ENCODE measurements around the gene CHRNB4. TPM values are rescaled to one million over a fixed set of nuclear protein-coding genes. Genes with fewer than 3 reads are reported as not detected.

The CHRNB4 gene
- total RNA-seq, 4 donors from 2014 or later, result 0.21 to 0.69 TPM; not detected in 2

GRCh38 chr15:78673476-78673875, 32.5 kb upstream of the CHRNB4 start:
- Histone ChIP-seq H3K36me3 (no peaks in the 10 kb centered on the region), H3K27me3 (no peaks in the 10 kb centered on the region), H3K27ac (peak overlapping the region in 1 of 2 donors; percentile 23), H3K9me3 (no peaks in the 10 kb centered on the region), H3K4me1 (peaks cover 0 to 6% of the 10 kb centered on the region in 2 donors), H3K4me3 (no peak overlapping the region)
- TF ChIP-seq CTCF (IDR thresholded peaks at IDR 0.05), result no peak
- no peak for TF ChIP-seq POLR2A (IDR thresholded peaks at IDR 0.05)
- intact Hi-C loops (cut with DNase I; ENCODE audit: low total_unique reads), result no loop called here
- DNase-seq, result no peak

GRCh38 chr15:78672285-78673014, 31.4 kb upstream of the CHRNB4 start:
- Histone ChIP-seq H3K27ac (peak overlapping the region in 1 of 2 donors; percentile 23), H3K4me3 (no peak overlapping the region), H3K4me1 (peaks cover 0 to 6% of the 10 kb centered on the region in 2 donors), H3K27me3 (no peaks in the 10 kb centered on the region), H3K36me3 (no peaks in the 10 kb centered on the region), H3K9me3 (no peaks in the 10 kb centered on the region)
- no peak for TF ChIP-seq POLR2A (IDR thresholded peaks at IDR 0.05)
- no peak for TF ChIP-seq CTCF (IDR thresholded peaks at IDR 0.05)
- intact Hi-C loops (cut with DNase I; ENCODE audit: low total_unique reads), result no loop called here
- no peak for DNase-seq

GRCh38 chr15:78671626-78672211, 30.7 kb upstream of the CHRNB4 start:
- Histone ChIP-seq H3K36me3 (no peaks in the 10 kb centered on the region), H3K4me1 (peaks cover 0 to 6% of the 10 kb centered on the region in 2 donors), H3K9me3 (no peaks in the 10 kb centered on the region), H3K27me3 (no peaks in the 10 kb centered on the region), H3K27ac (no peak overlapping the region), H3K4me3 (no peak overlapping the region)
- no peak for DNase-seq
- TF ChIP-seq CTCF (IDR thresholded peaks at IDR 0.05), result no peak
- TF ChIP-seq POLR2A (IDR thresholded peaks at IDR 0.05), result no peak
- intact Hi-C loops (cut with DNase I; ENCODE audit: low total_unique reads), result no loop called here

GRCh38 chr15:78668987-78669386, 28.0 kb upstream of the CHRNB4 start:
- H3K9me3 ChIP-seq, result no peaks in the 10 kb centered on the region
- H3K27ac ChIP-seq, result no peak overlapping the region
- intact Hi-C loops (cut with DNase I; ENCODE audit: low total_unique reads), result no loop called here
- TF ChIP-seq POLR2A (IDR thresholded peaks at IDR 0.05) (no peak), CTCF (IDR thresholded peaks at IDR 0.05) (no peak)
- no peaks in the 10 kb centered on the region for H3K27me3 ChIP-seq
- no peak overlapping the region for H3K4me3 ChIP-seq
- H3K36me3 ChIP-seq, result no peaks in the 10 kb centered on the region
- peaks cover 0 to 6% of the 10 kb centered on the region in 2 donors for H3K4me1 ChIP-seq
- DNase-seq, result no peak

GRCh38 chr15:78667578-78668236, 26.7 kb upstream of the CHRNB4 start:
- intact Hi-C loops (cut with DNase I; ENCODE audit: low total_unique reads), result no loop called here
- no peak overlapping the region for H3K27ac ChIP-seq
- H3K4me3 ChIP-seq, result no peak overlapping the region
- H3K27me3 ChIP-seq, result no peaks in the 10 kb centered on the region
- H3K36me3 ChIP-seq, result no peaks in the 10 kb centered on the region
- no peak for TF ChIP-seq CTCF (IDR thresholded peaks at IDR 0.05)
- no peak for TF ChIP-seq POLR2A (IDR thresholded peaks at IDR 0.05)
- no peak for DNase-seq
- H3K9me3 ChIP-seq, result no peaks in the 10 kb centered on the region
- peaks cover 0 to 3% of the 10 kb centered on the region in 2 donors for H3K4me1 ChIP-seq
